ENCODE data around the gene ATP6AP1. TPM values are rescaled to one million over a fixed set of nuclear protein-coding genes. Genes with fewer than 3 reads are reported as not detected.
A peak's percentile ranks its signal among the peaks of the same experiment; 100 is the strongest.

The ATP6AP1 gene
- total RNA-seq, 1 experiment from 2014 or later, result 112 TPM

DNA sequence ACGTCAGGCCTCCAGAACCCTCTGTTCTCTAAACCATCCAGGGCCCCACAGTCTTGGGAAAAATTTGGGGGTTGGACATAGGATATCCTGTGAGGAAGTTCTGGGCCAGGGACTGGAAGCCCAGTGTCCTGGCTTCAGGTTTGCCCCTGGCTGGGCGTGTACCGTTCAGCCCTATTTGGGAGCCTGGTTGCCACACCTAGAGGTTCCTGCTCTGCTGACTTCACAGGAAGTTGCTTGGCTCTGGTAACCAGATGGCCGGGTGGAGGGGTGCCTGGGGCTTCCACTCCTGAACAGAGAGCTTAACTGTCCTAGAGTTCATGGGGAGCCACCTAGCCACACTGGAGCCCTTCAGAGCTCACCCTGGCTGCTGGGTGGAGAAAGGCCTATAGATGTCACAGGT lies 16.0 kb upstream of the ATP6AP1 start:
- BruUV-seq (replicated peaks), result no TSS peak
- POLR2A ChIA-PET, result interaction anchor here (0.5 to 1.2 kb wide), 2 partner anchors 39 to 78 kb away, joined by 3 to 4 read pairs; partner anchors contain the start of gene SLC10A3

DNA sequence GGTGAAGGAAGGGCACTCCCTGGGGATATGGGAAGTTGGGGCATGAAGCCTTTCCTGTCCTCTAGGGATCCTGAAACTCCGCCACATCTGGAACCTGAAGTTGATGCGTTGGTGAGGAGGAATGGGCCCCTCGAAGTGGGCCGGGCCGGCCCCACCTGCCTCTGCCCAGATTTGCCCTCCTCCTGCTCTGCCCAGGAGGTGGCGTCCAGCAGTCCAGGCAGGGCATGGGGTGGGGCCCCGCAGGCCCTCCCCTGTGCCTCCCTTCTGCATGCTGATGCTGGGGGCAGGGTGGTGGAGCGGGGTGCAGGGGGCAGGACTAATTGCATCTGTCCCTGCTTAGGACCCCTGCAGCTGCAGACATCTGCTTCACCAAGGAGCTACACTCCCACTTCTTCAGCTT lies 15.3 kb upstream of the ATP6AP1 start:
- ChIA-PET CTCF (no interaction called here), POLR2A (no interaction called here)
- Histone ChIP-seq H3K36me3 (ENCODE audit: control insufficient read depth, insufficient read depth, low read length) (no peaks in the 10 kb centered on the region), H3K9me3 (no peaks in the 10 kb centered on the region), H3K4me3 (ENCODE audit: low read depth, low read length) (no peak overlapping the region), H3K27me3 (replicated peaks; ENCODE audit: control insufficient read depth, insufficient read depth, low read length) (no peaks in the 10 kb centered on the region), H3K4me1 (peaks cover 5% of the 10 kb centered on the region; the same call in 1 of the 2 replicates)
- Mint-ChIP-seq H3K4me1 (ENCODE audit: low read depth, unreplicated experiment) (peaks cover 7% of the 10 kb centered on the region), H3K9me3 (ENCODE audit: unreplicated experiment) (no peaks in the 10 kb centered on the region), H3K27me3 (ENCODE audit: insufficient read depth, unreplicated experiment) (no peaks in the 10 kb centered on the region), H3K4me3 (ENCODE audit: unreplicated experiment) (no peak overlapping the region), H3K36me3 (ENCODE audit: insufficient read depth, unreplicated experiment) (peaks cover 5% of the 10 kb centered on the region), H3K27ac (ENCODE audit: unreplicated experiment) (no peak overlapping the region)
- no TSS peak for BruUV-seq (replicated peaks)
- no peak for DNase-seq
- intact Hi-C loops (cut with micrococcal nuclease; ENCODE audit: unreplicated experiment), result no loop called here
- TF ChIP-seq, protein P1, sequence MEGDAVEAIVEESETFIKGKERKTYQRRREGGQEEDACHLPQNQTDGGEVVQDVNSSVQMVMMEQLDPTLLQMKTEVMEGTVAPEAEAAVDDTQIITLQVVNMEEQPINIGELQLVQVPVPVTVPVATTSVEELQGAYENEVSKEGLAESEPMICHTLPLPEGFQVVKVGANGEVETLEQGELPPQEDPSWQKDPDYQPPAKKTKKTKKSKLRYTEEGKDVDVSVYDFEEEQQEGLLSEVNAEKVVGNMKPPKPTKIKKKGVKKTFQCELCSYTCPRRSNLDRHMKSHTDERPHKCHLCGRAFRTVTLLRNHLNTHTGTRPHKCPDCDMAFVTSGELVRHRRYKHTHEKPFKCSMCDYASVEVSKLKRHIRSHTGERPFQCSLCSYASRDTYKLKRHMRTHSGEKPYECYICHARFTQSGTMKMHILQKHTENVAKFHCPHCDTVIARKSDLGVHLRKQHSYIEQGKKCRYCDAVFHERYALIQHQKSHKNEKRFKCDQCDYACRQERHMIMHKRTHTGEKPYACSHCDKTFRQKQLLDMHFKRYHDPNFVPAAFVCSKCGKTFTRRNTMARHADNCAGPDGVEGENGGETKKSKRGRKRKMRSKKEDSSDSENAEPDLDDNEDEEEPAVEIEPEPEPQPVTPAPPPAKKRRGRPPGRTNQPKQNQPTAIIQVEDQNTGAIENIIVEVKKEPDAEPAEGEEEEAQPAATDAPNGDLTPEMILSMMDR (IDR thresholded peaks at IDR 0.05; ENCODE audit: insufficient read depth in 1 of 2, low read depth in 1 of 2, low read length in 1 of 2, severe bottlenecking in 1 of 2, unreplicated experiment in 1 of 2), result no peak

More for the DNA sequence above, 16.0 kb upstream of the ATP6AP1 start:
- Mint-ChIP-seq H3K27me3 (ENCODE audit: insufficient read depth, unreplicated experiment) (no peaks in the 10 kb centered on the region), H3K27ac (ENCODE audit: unreplicated experiment) (no peak overlapping the region), H3K4me3 (ENCODE audit: unreplicated experiment) (peak overlapping the region; percentile 79), H3K9me3 (ENCODE audit: unreplicated experiment) (no peaks in the 10 kb centered on the region), H3K4me1 (ENCODE audit: low read depth, unreplicated experiment) (peaks cover 7% of the 10 kb centered on the region), H3K36me3 (ENCODE audit: insufficient read depth, unreplicated experiment) (peaks cover 5% of the 10 kb centered on the region)
- TF ChIP-seq, protein P1 (IDR thresholded peaks at IDR 0.05; ENCODE audit: insufficient read depth in 1 of 2, low read depth in 1 of 2, low read length in 1 of 2, severe bottlenecking in 1 of 2, unreplicated experiment in 1 of 2), result no peak
- CTCF ChIA-PET, result interaction anchor here (0.9 kb wide), 1 partner anchor 39 kb away, joined by 6 read pairs; no protein-coding TSS in a partner anchor
- DNase-seq, result no peak
- intact Hi-C loops (cut with micrococcal nuclease; ENCODE audit: unreplicated experiment), result no loop called here
- Histone ChIP-seq H3K4me3 (ENCODE audit: low read depth, low read length) (peak overlapping the region; percentile 73; the same call in 1 of the 2 replicates), H3K9me3 (no peaks in the 10 kb centered on the region), H3K27me3 (replicated peaks; ENCODE audit: control insufficient read depth, insufficient read depth, low read length) (no peaks in the 10 kb centered on the region), H3K4me1 (peaks cover 5% of the 10 kb centered on the region; the same call in 1 of the 2 replicates), H3K36me3 (ENCODE audit: control insufficient read depth, insufficient read depth, low read length) (no peaks in the 10 kb centered on the region)

DNA sequence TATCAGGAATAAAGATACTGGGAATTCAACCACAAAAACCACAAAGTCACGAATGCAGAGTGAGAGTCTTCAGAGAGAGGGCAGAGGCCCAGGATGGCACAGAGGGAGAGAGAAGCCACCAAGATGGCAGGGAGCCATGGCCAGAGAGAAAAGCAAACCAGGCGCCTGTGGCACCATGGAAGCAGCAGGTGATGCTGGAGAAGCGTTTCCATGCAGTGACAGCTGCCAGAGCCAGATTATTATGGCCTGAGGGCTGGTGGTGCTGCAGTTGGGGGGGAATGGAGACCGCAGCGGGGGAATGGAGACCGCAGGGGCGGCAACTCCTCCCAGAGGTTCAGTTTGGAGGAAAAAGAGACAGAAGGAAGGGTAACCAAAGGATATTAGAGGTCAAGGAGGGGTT lies 11.3 kb upstream of the ATP6AP1 start:
- no peaks in the 10 kb centered on the region for H3K27me3 Mint-ChIP-seq (ENCODE audit: insufficient read depth, unreplicated experiment)
- ChIA-PET CTCF (no interaction called here), POLR2A (no interaction called here)
- BruUV-seq (replicated peaks), result no TSS peak
- no peaks in the 10 kb centered on the region for H3K27me3 ChIP-seq (replicated peaks; ENCODE audit: control insufficient read depth, insufficient read depth, low read length)
- no peak overlapping the region for H3K4me3 ChIP-seq (ENCODE audit: low read depth, low read length)
- no peaks in the 10 kb centered on the region for H3K4me1 Mint-ChIP-seq (ENCODE audit: low read depth, unreplicated experiment)
- no peaks in the 10 kb centered on the region for H3K9me3 Mint-ChIP-seq (ENCODE audit: unreplicated experiment)
- no peak overlapping the region for H3K4me3 Mint-ChIP-seq (ENCODE audit: unreplicated experiment)
- intact Hi-C loops (cut with micrococcal nuclease; ENCODE audit: unreplicated experiment), result no loop called here
- no peaks in the 10 kb centered on the region for H3K9me3 ChIP-seq
- H3K36me3 Mint-ChIP-seq (ENCODE audit: insufficient read depth, unreplicated experiment), result no peaks in the 10 kb centered on the region
- no peaks in the 10 kb centered on the region for H3K4me1 ChIP-seq
- H3K36me3 ChIP-seq (ENCODE audit: control insufficient read depth, insufficient read depth, low read length), result no peaks in the 10 kb centered on the region
- no peak for DNase-seq
- TF ChIP-seq, protein P1 (IDR thresholded peaks at IDR 0.05; ENCODE audit: insufficient read depth in 1 of 2, low read depth in 1 of 2, low read length in 1 of 2, severe bottlenecking in 1 of 2, unreplicated experiment in 1 of 2), result no peak
- H3K27ac Mint-ChIP-seq (ENCODE audit: unreplicated experiment), result no peak overlapping the region
